ENCODE measurements around the gene UGT1A8. TPM values are rescaled to one million over a fixed set of nuclear protein-coding genes. Genes with fewer than 3 reads are reported as not detected.

UGT1A8 gene
- total and polyA plus RNA-seq, 2 of the 4 experiments (the other 2 are of a cell fraction), result not detected

GRCh38 chr2:233689031-233689430 is 71.6 kb downstream of the UGT1A8 start:
- Histone ChIP-seq H4K8ac (ENCODE audit: low read depth in 2 of 2, low read length in 2 of 2) (no peak overlapping the region), H2BK15ac (ENCODE audit: low read depth, low read length) (no peak overlapping the region), H3K14ac (replicated peaks; ENCODE audit: low read depth, low read length) (no peak overlapping the region), H2AK5ac (ENCODE audit: low read depth, low read length) (no peak overlapping the region), H3K4ac (ENCODE audit: low read depth, low read length) (no peak overlapping the region), H3K56ac (ENCODE audit: extremely low read depth, insufficient read depth, low read length) (no peak overlapping the region), H2BK120ac (ENCODE audit: low read depth, low read length) (no peak overlapping the region), H3K18ac (ENCODE audit: low read depth, low read length) (no peak overlapping the region), H2AK9ac (replicated peaks; ENCODE audit: low read depth, low read length, poor library complexity) (no peak overlapping the region), H3K9ac (ENCODE audit: low read depth, low read length) (no peak overlapping the region), H3K79me1 (ENCODE audit: low read depth in 1 of 2, low read length in 2 of 2) (no peaks in the 10 kb centered on the region), H4K91ac (ENCODE audit: insufficient read depth, low read depth, low read length) (no peak overlapping the region), H2AFZ (replicated peaks; ENCODE audit: low read length, poor library complexity) (no peak overlapping the region), H4K20me1 (ENCODE audit: insufficient read depth, low read length) (no peaks in the 10 kb centered on the region), H3K27me3 (ENCODE audit: control insufficient read depth, insufficient read depth, low read length) (peaks cover 4% of the 10 kb centered on the region), H3K4me2 (ENCODE audit: low read depth, low read length) (no peak overlapping the region), H3K4me3 (ENCODE audit: insufficient read depth, low read depth, low read length) (no peak overlapping the region), H3K27ac (ENCODE audit: insufficient read depth, low read length) (no peak overlapping the region), H2BK5ac (ENCODE audit: low read depth, low read length, poor library complexity, severe bottlenecking) (no peak overlapping the region), H3K9me3 (ENCODE audit: control insufficient read depth, insufficient read depth, low read length) (no peaks in the 10 kb centered on the region), H4K5ac (ENCODE audit: low read depth, low read length) (no peak overlapping the region), H3K4me1 (ENCODE audit: control insufficient read depth, insufficient read depth, low read length) (no peaks in the 10 kb centered on the region), H2BK20ac (ENCODE audit: low read depth, low read length) (no peak overlapping the region), H3K23ac (ENCODE audit: low read depth, low read length) (no peak overlapping the region), H3K36me3 (ENCODE audit: control insufficient read depth, insufficient read depth, low read length) (no peaks in the 10 kb centered on the region), H3K9me1 (ENCODE audit: insufficient read depth, low read length) (no peaks in the 10 kb centered on the region)
- ATAC-seq (ENCODE audit: low read depth), result no peak
- CTCF ChIA-PET, result no interaction called here
- no peak for DNase-seq
- POLR2A ChIA-PET (ENCODE audit: unreplicated experiment), result no interaction called here
- intact Hi-C loops (cut with micrococcal nuclease), result no loop called here
- no TSS peak for BruUV-seq (replicated peaks)
- dilution Hi-C loops (cut with HindIII; ENCODE audit: low sequenced_read_pairs, unreplicated experiment), result no loop called here
- in situ Hi-C loops (cut with MboI; ENCODE audit: low sequenced_read_pairs), result no loop called here
- TF ChIP-seq POLR2A (IDR thresholded peaks at IDR 0.05; ENCODE audit: low read depth, low read length), result no peak
- no peak for TF ChIP-seq CEBPB (IDR thresholded peaks at IDR 0.05; ENCODE audit: low read depth, low read length)
- TF ChIP-seq NFE2L2 (IDR thresholded peaks at IDR 0.05; ENCODE audit: low read depth, low read length), result no peak
- no peak for TF ChIP-seq ELK1 (IDR thresholded peaks at IDR 0.05; ENCODE audit: borderline replicate concordance, low read depth, low read length)
- TF ChIP-seq, protein P1, sequence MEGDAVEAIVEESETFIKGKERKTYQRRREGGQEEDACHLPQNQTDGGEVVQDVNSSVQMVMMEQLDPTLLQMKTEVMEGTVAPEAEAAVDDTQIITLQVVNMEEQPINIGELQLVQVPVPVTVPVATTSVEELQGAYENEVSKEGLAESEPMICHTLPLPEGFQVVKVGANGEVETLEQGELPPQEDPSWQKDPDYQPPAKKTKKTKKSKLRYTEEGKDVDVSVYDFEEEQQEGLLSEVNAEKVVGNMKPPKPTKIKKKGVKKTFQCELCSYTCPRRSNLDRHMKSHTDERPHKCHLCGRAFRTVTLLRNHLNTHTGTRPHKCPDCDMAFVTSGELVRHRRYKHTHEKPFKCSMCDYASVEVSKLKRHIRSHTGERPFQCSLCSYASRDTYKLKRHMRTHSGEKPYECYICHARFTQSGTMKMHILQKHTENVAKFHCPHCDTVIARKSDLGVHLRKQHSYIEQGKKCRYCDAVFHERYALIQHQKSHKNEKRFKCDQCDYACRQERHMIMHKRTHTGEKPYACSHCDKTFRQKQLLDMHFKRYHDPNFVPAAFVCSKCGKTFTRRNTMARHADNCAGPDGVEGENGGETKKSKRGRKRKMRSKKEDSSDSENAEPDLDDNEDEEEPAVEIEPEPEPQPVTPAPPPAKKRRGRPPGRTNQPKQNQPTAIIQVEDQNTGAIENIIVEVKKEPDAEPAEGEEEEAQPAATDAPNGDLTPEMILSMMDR (conservative IDR thresholded peaks at IDR 0.05; ENCODE audit: low read depth, low read length), result no peak
- TF ChIP-seq, protein P2, sequence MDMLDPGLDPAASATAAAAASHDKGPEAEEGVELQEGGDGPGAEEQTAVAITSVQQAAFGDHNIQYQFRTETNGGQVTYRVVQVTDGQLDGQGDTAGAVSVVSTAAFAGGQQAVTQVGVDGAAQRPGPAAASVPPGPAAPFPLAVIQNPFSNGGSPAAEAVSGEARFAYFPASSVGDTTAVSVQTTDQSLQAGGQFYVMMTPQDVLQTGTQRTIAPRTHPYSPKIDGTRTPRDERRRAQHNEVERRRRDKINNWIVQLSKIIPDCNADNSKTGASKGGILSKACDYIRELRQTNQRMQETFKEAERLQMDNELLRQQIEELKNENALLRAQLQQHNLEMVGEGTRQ (IDR thresholded peaks at IDR 0.05; ENCODE audit: low read depth, low read length), result no peak
- no peak for TF ChIP-seq SMC3 (IDR thresholded peaks at IDR 0.05; ENCODE audit: low read depth, low read length)
- no peak for TF ChIP-seq MXI1 (IDR thresholded peaks at IDR 0.05; ENCODE audit: borderline replicate concordance, low read depth, low read length)
- TF ChIP-seq RAD21 (IDR thresholded peaks at IDR 0.05; ENCODE audit: low read length), result no peak
- no peak for TF ChIP-seq CHD1 (IDR thresholded peaks at IDR 0.05; ENCODE audit: low read depth, low read length)
- no peak for TF ChIP-seq MAFK (IDR thresholded peaks at IDR 0.05; ENCODE audit: low read depth, low read length)
- no peak for TF ChIP-seq RFX5 (IDR thresholded peaks at IDR 0.05; ENCODE audit: low read depth, low read length)
- TF ChIP-seq BHLHE40 (IDR thresholded peaks at IDR 0.05; ENCODE audit: low read depth, low read length), result no peak
- no peak for TF ChIP-seq MAZ (IDR thresholded peaks at IDR 0.05; ENCODE audit: borderline replicate concordance, low read depth, low read length)
- no peak for TF ChIP-seq RCOR1 (IDR thresholded peaks at IDR 0.05; ENCODE audit: insufficient replicate concordance, low read length)

Measured in IMR-90 (cell line).